SHP77 treated with DMSO at 0.1 percent for 48 hours (cell line): ENCODE data around the gene DTYMK.
"Not testable (repeated sequence)": the region's sequence is repeated elsewhere in the genome, so short reads cannot be mapped to it uniquely, and the experiment has no call there.

Source experiments
- DNase-seq: peaks from one replicate; lab custom pipeline; 2025; lab: John Stamatoyannopoulos, UW

DTYMK gene

GRCh38 chr2:241671457-241672240, 15.0 kb downstream of the DTYMK start:
- no peak for DNase-seq

DNA sequence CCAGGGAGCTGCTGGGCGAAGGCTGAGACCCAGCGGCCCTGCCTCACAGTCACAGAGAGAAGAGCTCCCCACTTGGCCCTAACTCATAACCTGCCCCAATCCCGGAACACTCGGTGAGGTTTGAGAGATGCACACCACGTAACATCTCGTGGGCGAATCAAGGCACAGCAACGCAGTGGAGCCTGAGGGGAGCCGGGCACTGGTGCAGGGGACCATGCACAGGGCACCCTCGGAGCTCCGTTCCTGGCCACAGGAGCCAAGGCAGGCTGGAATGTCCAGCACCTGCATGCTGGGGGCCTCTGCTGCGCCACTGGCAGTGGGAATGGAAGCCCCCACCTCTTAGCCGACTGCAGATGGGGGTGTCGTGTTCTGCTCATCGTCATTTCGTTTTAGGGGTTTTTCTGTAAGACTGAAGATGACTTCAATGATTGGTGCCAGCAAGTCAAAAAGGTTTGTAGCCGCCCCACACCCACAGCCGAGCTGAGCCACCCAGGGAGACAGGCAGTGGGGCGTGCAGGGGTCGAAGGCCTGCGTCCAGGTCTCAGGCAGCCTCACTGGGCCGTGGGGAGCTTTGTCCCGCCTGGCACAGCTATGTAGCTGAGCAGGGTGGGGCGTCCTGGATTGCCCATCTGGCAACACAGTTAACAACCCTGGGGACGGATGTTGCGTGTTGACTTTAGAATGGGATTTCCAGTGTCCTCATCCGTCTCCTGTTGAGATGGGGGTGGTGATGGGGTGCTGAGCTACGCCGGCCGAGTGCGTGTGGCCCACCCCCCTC, 16.1 kb downstream of the DTYMK start:
- no peak for DNase-seq

GRCh38 chr2:241668839-241669238, 17.8 kb downstream of the DTYMK start:
- DNase-seq, result no peak

GRCh38 chr2:241668354-241668753, 18.3 kb downstream of the DTYMK start:
- no peak for DNase-seq

- DNase-seq, result no peak
These were observed 19.8 kb downstream of the DTYMK start for GRCh38 chr2:241666627-241667400.

DNA sequence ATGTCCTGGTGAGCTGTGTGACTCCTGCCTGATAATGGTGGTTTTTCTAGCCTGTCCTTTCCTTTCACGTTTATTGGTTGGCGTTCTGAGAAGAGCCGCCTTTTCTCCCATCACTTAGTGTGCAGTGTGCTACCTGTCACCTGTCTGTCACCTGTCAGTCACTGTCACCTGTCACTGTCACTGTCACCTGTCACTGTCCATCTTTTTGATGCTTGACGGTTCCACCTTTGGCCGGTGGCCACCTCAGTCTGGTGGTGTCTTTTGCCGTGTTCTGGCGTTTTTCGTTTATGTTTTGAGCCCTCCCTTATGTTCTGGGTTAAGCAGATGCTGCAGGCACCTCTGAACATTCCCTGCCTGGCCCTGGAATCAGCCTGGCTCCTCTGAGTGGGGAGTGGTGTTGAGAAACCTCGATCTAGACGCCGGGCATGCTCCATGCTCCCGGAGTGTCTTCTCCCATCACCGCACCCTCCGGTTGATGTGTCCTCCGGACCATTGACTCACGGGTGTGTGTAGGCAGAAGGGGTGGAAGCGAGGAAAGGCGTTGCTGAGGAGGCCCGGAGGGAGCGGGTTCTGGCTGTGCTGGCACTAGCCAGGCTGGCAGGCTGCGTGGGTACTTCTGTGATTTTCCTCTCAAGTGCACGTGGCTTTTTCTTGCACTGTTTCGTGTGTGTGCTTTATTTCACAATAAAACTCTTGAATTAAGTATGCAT, 20.7 kb downstream of the DTYMK start:
- DNase-seq, result no peak

DNA sequence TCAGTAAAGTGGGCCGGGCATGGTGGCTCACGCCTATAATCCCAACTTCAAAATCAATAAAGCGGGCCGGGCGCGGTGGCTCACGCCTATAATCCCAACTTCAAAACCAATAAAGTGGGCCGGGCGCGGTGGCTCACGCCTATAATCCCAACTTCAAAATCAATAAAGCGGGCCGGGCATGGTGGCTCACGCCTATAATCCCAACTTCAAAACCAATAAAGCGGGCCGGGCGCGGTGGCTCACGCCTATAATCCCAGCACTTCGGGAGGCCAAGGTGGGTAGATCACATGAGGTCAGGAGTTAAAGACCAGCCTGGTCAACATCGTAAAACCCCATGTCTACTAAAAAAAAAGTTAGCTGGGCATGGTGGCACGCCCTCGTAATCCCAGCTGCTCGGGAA, 23.9 kb downstream of the DTYMK start:
- DNase-seq, result not testable (repeated sequence)

DNA sequence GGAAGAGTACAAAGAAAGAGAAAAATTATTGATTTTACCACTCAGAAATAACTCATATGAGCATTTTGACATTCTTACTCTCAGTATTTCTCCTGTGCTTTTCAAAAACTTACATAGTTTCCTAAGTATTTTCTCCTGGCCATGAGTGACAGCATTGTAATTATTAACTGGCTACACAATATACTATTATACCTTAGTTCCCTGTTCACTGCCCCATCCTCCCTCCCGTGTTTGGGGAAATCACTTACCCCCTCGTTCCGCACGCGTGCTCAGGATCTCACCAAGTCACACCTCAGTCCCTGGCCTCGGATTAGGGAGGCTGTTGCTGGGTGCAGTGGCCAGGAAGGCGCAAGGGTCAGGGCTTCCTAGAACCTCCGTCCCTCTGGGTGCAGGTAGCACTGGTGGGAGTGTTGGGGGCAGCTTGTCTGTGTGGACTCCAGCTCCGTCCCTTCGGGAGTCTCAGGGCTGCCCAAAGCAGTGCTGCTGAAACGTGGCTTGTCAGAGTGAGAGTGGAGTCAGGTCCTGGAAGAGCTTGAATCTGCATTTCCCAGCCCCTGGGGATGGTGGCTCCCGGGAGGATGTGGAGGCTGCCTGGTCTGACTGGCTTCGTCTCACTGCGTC, 25.9 kb downstream of the DTYMK start:
- no peak for DNase-seq

- no peak for DNase-seq
These were observed 27.4 kb downstream of the DTYMK start for GRCh38 chr2:241659150-241659739.

DNA sequence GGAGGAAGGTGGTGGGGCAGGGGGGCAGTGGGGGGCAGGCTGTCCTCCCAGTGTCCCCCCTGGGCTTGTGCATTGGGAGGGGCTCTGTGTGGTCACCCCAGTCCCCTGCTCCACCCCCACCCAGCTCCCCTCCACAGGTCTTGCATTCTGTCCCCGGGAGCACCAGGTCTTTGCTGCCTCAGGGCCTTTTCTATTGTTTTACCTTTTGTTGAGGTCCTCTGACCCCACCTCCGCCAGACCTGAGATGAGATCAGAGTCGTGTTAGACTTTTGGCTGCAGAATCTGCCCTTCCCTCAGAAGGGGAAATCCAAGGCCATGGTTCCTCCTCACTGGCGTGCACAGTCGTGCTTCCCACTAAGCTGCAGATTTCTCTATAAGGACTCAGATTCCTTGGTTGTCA, 28.3 kb downstream of the DTYMK start:
- no peak for DNase-seq

DNA sequence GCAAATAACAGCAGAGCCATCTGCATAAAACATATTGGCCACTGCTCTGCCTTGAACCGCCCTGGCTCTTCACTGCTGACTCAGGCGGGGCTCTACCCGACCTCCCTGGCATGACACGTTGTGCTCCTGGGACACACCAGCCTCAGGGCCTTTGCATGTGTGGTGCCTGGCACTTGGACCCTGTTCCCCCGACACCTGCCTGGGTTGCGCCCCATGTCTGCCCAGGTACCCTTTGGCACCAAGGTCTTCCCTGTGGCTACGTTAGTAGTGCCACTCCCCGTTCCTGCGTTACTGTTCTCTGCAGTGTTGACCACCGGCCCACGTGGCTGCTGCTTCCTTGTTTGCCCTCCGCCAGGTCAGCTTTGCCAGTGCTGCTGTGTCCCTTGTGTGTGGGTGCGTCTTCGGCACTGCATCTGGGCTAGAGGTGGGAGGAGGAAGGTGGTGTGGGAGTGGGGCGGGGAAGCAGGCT, 28.8 kb downstream of the DTYMK start:
- no peak for DNase-seq

GRCh38 chr2:241656190-241656741, 30.3 kb downstream of the DTYMK start:
- no peak for DNase-seq

- no peak for DNase-seq
These were observed 31.0 kb downstream of the DTYMK start for GRCh38 chr2:241655516-241656189.

DNA sequence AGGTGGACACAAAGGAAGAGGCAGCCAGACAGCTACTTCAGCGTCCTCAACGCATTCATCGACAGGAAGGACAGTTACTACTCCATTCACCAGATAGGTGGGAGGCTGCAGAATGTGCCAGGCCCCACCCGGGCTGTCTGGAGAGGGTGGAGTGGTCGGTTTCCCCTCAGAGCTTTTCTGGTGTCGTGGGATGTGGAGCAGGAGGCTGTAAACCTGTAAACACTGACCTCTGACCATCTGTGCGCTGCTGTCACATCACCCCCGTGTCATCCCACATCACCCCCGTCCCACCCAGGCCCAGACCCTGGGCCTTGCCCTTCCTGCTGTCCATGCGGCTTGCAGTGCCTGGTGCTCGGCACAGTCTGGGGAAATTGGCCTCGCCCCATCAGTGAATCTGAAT, 32.1 kb downstream of the DTYMK start:
- DNase-seq, result no peak

- no peak for DNase-seq
These were observed 33.3 kb downstream of the DTYMK start for GRCh38 chr2:241653210-241653750.

DNA sequence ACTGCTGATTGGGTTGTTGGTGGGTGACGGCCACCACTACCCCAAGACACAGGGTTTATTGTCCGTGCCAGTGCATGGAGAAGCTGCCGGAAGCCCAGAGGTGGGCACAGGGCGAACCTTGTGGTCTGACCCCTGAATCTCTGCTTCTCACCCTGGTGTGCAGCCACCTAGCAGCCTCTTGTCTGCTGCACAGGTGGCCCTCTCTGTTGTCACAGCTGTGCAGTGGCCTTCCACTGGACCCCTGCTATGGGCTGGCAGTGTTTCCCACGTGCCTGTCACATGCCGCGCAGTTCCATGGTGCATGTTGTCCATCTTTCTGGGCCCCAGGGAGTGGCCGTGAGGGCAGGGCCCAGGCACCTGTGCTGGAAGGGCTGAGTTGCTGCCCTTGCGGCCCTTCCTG, 33.9 kb downstream of the DTYMK start:
- no peak for DNase-seq

DNA sequence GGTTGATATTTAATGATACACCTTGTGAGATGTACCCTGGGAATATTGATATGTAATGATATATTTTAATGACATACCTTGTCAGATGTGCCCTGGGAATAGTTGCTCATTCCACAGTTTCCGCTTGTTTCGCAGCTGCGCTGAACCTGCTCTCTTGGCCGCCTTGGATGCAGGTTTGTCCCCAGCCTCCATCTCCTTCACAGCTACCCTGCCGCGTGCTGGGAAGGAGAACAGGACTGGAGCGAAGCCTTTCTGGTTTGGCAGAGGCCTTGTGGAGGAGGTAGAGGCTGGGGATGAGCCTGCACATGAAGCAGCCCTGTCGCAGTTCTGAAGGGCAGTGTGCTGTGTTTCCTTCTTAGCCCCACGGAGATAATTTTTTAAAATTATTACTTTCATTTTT, 34.5 kb downstream of the DTYMK start:
- DNase-seq, result no peak

- no peak for DNase-seq
These were observed 36.7 kb downstream of the DTYMK start for GRCh38 chr2:241649927-241650326.

DNA sequence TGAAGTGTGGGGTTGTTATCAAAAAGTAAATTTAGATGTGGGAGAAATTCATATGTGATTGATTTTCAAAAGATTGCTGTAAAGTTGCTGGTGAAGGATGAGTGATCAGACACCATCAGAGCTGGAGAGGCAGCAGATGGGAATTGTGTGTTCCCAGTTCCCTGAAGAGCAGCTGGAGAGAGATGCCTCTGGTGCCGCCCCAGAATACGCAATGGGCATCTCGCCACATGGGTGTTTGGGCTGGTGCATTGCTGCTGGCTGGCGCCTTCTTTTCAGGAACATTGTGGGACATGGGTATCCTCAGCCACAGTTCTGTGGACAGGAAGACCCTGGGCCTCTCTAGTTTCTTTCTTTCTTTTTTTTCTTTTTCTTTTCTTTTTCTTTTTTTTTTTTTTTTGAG, 37.2 kb downstream of the DTYMK start:
- DNase-seq, result no peak

DNA sequence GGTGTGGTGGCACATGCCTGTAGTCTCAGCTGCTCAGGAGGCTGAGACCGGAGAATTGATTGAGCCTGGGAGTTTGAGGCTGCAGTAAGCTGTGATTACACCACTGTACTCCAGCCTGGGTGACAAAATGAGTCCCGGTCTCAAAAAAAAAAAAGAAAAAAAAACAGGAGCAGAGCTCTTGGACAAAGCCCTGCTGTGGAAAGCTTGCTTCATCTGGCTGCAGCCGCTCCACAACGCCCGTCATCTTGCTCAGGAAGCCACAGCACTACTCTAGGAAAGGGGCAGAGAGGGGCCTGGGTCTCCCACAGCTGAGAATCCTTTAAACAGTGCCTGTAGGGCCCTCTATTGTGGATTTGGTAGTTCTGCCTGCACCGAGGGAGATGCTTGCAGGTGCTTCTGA, 38.2 kb downstream of the DTYMK start:
- no peak for DNase-seq
